Erythroblast (primary cell): ENCODE results near the gene MSI2.

Source experiments
- GATA1 ChIP-seq: IDR thresholded peaks from 2 replicates; pipeline ENCODE4 v1.6.1; 2011; ENCODE audit warnings: low read depth, mild to moderate bottlenecking, control low read depth, low read length, moderate library complexity
- POLR2A ChIP-seq: IDR thresholded peaks from 2 replicates; pipeline ENCODE4 v1.6.1; 2011; ENCODE audit warnings: mild to moderate bottlenecking, low read length

GRCh38 chr17:57299176-57299575 is 42.9 kb downstream of the MSI2 start:
- no peak for TF ChIP-seq POLR2A
- TF ChIP-seq GATA1, result no peak
